ENCODE results near the gene RPTOR.

Gene RPTOR

DNA sequence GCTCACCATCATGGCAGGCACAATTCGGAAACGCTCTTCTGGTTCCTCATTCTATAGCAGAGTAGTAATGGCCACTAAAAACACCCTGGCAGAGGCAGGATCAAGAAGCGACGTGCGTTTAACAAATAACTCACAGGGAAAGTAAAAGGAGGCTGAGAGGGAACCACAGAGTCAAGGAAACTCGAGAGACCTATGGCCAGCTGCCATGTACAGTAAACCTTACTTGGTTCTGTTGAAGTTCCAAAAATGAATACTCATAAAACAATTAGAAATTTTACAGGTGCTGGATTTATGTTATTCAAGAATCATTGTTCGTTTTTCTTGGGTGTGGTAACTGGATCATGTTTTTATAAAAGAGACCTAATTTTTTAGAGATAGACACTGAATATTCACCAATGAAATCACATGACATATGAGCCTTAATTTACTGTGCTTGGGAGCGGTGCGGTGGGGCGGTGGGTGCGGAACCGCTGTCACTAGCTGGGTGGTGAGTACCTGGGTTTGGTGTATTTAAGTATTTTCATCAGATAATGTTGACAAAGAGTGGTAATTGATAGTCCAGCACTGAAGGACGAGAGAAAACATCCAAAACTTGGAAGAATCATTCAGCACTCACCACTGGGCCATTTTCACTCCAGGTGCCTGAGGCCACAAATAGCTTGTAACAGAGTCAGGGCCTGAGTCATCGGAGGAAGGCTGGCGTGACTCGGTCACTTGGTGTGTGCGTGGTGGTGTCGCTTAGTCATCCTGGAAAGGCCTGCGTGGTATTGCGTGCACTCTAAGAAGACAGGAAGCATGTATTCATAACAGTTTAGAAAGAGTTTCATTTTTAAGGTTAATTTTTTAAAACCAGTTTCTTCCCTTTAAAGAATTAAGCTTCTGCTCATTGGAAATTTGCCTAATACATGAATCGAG lies 311.6 kb downstream of the RPTOR start:
- DNase-seq: peak; percentile 73 to 93

DNA sequence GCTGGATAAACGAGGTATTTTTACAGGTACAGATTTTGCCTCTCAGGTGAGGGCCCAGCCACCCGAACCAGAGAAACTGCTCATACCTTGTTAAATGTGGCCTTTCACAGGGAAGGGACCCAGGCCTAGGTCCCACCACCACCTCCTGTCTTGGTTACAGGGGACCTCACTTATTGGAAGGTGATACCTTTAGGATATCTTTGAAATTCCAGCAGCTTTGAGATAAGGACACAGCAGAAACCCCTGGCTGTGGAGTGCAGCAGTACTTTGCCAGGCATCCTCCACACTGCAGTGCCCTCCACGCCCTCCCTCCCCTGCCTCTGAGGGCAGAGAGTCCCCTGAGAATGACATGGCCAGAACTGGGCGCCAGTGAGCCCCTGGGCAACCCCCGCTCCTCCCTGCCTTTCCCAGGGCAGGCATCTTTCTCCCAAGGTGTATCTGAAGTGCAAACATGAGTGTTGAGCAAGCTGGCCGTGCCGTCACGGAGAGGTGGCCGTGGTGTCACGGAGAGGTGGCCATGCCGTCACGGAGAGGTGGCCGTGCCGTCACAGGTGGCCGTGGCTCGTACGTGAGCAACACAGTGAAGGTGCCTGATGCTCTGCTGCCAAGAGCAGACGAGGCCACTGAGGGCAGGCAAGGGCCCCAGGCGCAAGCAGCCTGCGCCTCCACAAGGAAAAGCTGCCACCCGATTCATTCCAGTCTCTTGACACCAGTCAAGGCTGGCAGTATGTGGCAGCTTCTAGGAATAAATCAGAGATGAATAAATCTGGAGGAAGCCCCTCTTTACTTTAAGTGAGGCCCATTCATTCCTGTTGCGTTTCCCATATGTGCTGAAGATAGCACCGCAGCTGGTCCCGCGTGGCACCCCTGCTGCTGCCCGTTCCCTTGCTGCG lies 312.5 kb downstream of the RPTOR start:
- DNase-seq: no peak

DNA sequence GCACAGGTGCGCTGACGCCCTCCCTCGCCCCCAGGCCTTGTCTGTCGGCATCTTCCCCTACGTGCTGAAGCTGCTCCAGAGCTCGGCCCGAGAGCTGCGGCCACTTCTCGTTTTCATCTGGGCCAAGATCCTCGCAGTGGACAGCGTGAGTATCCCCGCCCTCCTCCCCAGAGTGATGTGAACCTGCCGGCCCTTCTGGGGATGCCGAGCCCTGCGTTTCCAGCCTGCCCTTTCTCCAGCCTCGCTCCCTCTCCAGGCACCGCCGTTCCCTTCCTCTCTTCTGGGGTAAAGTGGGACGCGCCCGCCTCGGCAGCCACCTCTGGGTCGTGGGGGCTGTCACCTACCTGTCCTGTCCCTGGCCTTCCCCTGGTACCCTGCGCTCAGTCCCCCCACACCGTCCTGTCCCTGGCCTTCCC lies 313.1 kb downstream of the RPTOR start:
- no peak for DNase-seq

DNA sequence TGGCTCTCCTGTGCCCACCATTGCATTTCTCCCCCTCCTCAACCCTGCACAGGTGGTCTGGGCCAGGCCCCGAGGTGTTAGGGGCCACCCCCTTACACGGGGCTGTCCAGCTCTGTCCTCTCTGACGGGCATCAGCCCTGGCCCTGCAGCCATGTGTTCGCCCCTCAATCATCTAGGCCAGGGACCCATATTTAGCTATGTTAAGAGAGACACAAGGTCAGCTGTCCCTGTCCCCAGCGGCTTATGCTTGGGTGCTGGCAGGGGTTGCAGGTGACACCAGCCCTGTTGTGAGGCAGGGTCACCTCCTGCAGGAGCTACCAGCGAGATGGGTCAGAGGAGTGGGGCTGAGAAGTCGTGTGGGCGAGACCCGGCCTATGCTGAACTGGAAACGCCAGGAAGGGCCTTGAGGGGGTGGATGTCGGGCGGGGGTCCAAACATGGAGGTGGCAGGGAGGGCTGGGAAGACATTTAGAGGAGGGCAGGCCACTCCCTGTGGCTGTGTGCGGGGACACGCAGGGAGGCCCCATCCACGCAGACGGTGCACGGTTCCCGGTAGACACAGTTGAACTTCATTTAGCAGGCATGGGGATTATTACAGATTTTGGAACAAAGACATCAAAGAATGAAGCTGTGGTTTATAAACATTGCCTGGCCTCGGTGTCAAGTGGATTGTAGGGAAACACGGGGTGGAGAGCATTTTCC lies 313.8 kb downstream of the RPTOR start:
- DNase-seq: no peak

DNA sequence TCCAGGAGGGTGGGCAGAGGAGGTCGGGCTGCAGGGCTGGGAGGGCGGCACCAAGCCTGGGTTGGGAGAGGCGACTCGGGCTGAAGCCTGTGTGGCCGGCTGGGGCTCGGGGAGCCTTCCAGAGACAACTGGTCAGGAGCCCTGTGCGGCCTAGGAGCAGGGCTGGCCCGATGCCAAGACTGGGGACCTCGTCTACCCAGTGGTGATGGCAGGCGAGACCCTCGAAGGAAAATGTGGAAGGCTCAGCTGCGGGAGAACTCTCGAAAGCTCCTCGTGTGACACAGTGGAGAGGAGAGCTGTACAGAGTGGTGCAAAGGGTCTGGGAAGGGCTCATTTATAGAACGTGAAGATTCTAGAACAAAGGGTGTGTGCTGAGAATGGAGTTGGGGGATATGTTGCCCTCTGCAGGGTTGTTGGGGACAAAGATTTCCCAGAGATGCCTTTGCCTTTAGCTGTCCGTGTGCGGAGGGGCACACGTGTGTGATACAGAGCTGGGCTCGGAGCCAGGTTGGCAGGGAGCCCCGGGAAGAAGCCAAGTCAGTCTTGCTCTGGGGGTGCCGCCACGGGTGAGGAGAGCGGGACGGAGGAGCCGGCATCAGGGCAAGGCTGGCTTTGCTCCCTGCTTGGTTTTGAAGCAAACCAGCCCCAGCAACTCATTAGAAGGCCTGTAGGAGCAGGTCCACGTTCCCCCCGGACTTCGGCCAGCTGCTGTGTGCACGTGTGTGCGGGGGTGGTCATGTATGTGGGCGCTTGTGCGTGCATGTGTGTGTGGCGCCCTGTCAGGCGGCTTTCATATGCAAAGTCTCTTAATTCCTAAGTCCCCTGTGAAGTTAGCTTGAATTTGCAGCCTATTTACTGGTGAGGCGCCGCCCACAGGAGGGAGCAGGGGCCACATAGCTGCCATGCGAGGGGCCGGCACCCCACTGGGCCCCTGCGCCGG lies 314.6 kb downstream of the RPTOR start:
- DNase-seq: no peak

DNA sequence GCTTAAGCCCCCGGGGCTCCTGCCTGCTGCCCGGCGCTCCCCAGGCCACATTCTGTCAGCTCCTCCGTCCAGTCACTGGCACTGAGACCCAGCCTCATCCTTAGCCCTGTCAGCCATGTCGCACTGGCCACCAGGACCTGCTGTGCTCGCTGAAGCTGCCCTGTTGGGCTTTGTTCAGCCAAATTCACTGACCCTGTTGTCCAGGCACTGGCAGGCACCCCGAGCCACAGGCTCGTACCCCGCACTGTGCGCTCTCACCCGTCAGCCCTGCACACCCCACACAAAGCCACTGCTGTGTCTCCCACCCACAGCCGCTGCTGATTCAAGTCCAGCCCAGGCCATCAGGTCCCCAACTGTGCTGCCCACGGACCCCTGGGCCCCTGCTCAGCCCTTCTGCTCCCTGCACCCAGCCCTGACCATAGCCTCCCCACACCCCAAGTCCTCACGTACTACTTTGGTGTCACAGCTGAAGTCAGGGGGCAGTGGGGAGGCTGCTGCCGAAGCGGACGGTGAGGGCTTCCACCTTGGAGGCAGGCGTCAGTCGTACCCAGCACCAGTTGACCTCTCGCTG lies 315.5 kb downstream of the RPTOR start:
- DNase-seq: no peak

DNA sequence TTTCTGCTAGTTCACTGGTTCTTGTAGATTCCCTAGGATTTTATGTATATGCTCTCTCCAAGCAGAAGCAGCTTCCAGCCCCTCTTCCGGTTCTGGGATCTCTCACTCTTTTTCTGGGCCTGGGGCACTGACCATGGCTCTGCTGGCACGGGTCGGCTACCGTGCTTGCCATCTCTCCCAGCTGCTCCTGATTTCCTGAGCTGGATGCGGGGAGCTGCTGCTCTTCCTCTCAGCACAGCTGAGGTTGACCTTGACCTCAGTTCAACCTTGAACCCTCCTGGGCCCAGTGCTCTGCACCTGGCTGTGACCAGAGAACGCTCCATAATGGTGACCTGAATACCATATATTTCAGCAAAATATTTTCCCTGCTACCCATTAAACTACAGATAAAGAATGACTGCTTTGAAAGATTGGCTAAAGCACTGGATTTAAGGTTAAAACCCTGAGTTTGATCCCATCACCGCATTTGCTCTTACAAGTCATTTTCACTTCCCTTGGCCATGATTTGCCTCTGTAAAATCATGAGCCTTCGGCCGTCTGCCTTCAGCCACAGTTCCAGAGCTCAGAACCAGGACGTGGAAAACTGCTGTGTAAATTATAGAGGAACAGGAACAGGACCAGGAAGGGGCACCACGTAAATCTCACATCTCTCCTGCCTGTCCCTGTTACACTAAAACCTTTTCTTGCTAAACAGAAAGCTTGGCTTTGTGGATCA lies 316.2 kb downstream of the RPTOR start:
- no peak for DNase-seq

DNA sequence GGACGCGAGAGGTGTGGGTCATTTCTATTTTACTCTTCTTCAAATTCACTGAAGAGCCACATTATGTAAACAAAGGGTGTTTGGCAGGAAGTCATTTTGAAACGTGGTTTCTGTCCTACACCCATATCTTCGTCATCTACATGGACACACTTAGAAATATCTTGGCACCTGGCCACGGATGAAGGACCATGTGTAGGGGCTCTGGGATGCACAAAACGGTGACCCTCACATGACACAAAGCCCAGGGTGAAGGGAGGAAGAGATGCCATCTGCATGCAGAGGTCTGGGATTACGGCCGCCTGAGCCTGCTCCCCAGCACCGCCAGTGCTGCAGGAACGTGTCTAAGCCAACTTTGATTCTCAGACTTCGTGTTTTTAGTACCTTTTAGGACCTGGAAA lies 316.8 kb downstream of the RPTOR start:
- DNase-seq: no peak

DNA sequence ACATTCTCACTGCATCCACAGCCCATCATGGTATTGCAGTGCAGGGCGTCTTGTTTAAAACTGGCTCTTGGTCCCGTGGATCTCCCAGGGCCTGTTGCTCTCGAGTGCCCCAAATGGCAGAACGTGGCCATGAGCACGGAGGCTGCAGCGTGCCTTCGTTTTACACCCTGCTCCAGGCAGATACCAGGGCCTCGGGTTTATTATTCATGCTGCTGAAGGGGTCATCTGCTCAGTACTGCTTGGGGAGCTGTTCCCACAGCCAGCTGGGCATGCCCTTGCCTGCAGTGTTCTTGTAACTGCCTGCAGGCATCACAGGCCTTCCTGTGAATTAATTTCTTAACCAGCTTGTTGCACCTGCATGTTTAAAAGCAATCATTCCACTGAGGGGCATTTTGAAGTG lies 317.3 kb downstream of the RPTOR start:
- peak; percentile 52 to 60 for DNase-seq

DNA sequence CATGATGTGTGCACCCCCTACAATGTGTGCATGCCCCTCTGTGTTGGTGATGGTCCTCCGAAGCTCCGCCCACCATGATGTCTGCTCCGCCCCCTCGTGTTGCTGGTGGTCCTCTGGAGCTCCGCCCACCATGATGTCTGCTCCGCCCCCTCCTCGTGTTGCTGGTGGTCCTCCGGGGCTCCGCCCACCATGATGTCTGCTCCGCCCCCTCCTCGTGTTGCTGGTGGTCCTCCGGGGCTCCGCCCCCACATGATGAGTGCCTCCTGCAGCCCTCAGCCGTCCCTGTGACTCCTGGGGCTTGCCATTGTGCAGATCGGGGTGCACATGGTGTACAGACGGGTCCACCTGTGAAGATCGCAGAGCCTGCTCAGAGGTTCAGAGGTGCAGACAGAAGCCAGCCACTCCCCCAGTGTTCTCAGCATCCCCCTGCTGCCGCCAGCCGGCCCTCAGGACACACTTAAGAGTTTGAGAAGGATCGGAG lies 317.9 kb downstream of the RPTOR start:
- DNase-seq: no peak

DNA sequence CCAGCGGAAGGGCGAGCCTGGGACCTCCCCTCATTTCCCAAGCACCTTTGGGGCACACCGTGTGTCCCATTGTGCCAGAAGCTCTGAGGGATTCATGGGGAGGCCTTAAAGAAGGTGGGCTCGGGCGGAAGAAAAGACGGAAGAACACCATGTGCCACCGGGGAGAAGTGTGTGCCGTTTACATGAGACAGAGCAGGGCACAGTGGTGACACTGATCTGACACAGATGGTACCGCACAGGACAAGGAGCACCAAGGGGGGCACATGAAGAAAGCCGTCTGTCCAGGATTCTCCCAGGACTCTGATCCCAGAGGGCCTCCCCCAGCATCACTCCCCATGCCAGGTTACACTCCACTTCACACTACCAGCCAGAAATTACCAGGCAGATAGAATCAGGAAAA lies 318.3 kb downstream of the RPTOR start:
- no peak for DNase-seq

DNA sequence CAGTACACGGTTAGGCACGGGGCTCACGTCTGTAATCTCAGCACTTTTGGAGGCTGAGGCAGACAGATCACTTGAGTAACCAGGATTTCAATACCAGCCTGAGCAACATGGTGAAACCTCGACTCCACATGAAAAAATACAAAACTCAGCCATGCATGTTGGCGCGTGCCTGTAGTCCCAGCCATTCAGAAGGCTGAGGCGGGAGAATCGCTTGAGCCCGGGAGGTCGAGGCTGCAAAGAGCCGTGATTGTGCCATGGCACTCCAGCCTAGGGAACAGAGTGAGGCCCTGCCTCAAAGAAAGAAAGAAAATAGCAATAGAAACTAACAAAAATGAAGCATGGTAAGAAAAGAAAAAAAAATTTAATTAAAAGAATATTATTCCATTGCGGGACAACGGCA lies 319.0 kb downstream of the RPTOR start:
- DNase-seq: no peak

DNA sequence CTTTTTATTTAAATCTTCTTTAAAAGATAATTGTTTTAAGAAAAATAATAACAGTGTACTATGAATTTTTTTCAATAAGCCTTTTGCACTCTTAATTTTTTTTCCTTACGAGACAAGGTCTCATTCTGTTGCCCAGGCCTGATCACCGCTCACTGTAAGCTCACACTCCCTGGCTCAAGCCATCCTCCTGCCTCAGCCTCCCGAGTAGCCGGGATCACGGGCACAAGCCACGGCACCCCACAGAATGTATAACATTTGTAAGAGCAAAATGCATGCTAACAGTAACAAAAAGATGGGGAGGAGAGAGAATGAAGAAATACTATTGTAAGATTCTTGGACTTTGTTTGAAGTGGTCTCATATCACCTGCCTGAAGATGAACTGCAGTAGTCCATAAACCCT lies 320.1 kb downstream of the RPTOR start:
- no peak for DNase-seq

DNA sequence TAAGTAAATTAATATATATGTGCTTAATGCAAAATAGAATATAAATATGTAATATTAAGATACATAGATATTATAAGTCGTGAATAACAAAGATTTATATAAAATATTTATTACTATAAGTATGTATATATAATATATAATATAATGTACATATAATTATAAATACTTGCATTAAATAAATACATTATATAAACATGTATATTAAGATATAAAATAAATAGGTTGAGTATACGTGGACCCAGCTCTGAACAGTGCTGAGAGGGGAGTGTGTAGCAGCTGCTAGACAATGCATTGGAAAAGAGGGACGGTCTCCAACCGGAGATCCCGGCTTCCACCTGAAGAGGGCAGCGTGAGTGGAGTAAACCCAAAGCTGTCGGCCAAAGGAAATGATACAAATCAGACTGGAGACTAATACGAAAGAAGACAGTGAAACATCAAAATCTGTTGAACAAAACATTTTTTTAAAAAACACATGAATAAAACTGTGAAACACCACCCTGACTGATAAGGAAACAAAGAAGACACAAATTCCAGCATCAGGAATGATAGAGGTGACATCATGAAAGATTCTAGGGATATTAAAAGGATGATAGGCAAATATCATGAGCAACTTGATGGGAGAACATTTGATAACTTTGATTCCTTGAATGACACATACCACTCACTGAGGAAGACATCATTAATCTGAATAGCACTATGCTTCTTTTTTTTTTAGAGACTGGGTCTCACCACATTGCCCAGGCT lies 321.6 kb downstream of the RPTOR start:
- DNase-seq: peak; percentile 67 to 68

DNA sequence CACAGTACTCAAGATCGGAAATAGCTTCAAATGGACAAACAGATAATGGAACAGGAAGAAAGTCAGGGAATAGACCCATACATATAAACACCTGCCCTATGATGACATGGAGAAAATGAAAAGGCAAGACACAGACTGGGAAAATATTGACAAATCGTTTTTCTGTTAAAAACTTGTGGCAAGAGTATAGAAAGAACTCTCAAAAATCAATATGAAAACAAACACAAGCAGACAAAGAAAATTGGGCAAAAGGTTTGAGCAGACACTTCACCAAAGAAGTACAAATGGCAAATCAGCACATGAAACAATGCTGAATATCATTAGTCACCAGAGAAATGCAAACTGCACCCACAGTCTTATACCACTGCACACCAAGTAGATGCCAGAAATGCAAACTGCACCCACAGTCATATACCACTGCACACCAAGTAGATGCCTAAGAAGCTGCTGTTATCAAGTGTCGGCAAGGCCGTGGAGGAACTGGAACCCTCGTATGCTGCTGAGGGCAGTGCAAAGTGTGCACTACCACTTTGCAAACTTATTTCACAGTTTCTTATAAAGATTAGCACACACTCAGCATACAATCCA lies 323.5 kb downstream of the RPTOR start:
- DNase-seq: no peak

DNA sequence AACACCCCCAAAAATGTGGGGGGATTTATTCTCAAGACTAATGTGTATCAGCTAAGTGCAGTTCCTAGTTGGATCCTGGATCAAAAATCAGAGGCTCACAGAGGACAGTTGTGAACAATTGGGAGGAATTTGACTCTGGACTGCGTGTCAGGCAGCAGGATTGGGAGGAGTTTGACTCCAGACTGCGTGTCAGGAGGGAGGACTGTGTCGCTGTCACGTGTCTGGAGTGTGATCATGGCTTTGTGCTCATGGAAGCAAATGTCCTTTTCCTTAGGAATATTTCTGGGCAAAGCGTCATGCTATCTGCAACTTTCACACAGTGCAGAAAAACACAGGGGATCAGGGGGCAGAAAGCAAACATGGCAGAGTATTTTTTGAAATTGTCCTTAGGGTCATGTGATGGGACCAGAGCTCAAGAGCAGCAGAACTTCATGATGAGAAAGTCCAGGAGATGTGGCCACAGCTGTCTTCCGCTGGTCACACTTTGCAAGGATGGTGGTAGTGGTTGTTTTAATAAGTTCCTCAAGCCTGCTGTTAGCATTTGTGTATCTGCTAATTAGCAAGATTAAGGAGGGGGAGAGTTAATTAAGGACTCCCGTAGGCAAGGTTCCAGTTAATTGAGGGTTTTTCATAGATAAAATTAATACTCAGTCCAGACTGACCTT lies 325.0 kb downstream of the RPTOR start:
- no peak for DNase-seq

DNA sequence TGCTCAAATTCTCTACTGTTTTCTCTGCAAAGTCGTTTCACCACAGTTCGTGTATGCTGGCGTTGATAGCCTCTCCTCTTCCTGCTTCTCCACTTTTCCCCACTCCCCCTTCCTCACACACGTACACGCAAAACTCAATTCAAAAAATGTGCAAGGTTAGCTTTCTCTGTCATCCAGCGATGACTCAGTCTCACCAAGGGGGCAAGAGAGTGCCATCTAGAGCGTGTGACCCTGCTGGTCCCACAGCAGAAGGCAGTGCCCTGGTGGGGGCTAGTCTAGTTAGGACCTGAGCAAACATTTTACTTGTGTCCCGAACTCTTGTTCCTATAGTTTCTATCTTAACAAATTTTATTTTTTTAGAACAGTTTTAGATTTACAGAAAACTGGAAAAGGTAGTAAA lies 325.8 kb downstream of the RPTOR start:
- peak in 1 of 2 experiments; percentile 56 for DNase-seq

DNA sequence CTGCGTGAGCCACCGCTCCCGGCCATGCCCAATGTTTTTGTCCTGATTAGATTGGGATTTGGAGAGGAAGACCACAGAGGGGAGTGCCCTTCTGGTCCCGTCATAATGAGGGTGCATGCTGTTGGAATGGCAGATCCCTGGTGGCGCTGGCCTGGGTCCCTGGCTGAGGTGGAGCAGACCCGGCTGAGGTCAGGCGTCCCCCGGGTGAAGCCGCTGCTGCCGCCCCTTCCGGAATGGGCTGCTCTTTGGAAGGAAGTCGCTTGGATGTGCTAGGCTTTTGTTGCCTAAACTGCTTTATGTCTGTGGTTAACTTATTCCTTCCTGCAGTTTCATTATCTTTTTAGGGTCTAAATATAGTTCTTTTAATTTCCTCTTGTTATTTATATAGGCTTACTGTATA lies 326.7 kb downstream of the RPTOR start:
- no peak for DNase-seq

DNA sequence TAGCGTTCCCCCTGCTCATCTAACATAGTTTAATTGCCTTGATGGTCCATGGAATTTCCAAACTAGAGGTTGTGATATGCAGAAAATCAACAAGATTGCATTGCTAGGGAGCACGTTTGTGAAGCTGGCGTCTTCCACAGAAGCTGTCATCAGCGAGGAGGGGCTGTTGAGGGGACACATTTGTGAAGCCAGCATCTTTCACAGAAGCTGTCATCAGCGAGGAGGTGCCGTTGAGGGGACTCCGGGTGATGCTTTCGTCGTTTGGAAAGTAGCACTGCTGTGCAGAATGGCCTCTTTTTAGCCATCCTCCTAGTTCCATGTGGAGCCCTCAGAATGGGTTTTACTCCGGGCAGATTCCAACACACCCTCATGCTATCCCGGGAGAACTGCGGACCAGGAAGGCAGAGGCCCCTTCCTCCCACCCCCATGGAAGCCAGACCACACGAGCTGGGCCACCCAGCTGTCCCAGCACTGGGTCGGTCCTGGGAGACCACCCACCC lies 327.4 kb downstream of the RPTOR start:
- no peak for DNase-seq

Data from stimulated activated CD4-positive, alpha-beta T cell treated with anti-CD3 and anti-CD28 coated beads, Interleukin-4, amount 100 ng/mL, for 4 hours (primary cell).